HUDEP-2 (cell line): ENCODE measurements around the gene ITGAV.
"Not testable (repeated sequence)": the region's sequence is repeated elsewhere in the genome, so short reads cannot be mapped to it uniquely, and the experiment has no call there.

Experiments used
- DNase-seq, 76 experiments: peaks; one replicate each; lab custom pipeline; 2025; ENCODE audit not compliant: unreplicated experiment in 76 of 76; lab: John Stamatoyannopoulos, UW

ITGAV gene

DNA sequence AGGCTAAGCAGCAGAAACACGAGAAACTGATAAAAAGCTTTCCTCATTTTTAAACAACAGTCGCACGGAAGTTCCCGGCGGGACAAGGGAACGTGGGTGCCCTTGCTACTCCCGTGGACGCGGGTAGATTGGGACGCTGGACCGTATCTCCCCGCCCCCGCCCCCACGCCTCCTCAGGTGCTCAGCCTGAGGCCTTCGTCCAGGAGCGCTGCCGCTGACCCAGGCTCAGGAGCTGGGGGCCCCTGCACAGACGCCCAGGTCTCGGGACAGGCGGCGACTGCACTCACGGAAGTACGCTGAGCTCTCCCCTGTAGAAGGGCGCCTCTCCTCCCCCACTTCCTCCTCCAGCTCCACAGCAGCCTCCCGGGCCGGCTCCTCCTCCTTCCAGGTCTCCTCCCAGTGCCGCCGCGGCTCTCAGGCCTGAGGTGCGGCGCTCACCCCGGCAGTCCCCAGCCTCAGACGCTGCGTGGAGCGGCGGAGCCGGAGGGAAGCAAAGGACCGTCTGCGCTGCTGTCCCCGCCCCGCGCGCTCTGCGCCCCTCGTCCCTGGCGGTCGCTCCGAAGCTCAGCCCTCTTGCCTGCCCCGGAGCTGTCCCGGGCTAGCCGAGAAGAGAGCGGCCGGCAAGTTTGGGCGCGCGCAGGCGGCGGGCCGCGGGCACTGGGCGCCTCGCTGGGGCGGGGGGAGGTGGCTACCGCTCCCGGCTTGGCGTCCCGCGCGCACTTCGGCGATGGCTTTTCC, at the start of gene ITGAV:
Gene ITGAV, plus strand, starts transcription at position 445 of the 738 bp plus-strand sequence. Its CDS starts 283 bp downstream, at position 728.
- DNase-seq, result peak in 75 of 76 experiments; percentile 6 to 87 (median 73)

DNA sequence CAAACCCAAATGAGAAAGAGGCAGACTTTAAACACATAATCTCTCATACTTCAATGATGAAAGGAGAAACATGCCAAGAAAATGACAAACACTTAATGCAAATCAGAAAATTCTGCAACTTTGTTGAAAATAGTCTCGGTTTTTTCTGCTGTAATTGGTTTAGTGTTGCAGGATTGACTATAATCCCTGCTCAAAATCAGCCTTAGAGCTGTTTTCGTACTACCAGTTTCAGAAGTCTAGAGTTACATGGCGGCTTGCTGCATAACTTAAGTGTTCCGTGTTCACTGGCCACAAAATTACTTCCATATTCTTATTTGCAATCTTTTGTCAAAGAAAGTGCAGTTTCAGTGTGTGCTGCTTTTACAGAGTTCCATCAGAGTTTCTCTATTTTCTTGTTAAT, 48.9 kb upstream of the ITGAV start:
- no peak for DNase-seq

DNA sequence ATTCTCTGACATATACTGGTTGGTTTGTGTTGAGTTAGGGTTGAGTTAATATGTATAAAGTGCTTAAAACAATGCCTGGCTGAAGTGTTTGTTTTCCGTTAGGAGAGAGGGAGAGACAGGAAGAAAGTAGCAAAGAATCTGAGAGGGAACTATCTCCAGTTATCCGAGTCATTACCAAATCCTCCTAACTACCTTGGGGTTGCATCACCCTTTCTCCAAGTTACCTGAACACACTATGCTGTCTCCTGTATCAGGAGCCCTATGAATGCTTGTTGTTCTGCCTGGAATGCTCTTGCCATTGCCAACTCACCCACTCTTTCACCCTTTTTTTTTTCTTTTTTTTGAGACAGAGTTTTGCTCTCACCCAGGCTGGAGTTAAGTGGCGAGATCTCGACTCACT, 47.9 kb upstream of the ITGAV start:
- DNase-seq, result no peak

DNA sequence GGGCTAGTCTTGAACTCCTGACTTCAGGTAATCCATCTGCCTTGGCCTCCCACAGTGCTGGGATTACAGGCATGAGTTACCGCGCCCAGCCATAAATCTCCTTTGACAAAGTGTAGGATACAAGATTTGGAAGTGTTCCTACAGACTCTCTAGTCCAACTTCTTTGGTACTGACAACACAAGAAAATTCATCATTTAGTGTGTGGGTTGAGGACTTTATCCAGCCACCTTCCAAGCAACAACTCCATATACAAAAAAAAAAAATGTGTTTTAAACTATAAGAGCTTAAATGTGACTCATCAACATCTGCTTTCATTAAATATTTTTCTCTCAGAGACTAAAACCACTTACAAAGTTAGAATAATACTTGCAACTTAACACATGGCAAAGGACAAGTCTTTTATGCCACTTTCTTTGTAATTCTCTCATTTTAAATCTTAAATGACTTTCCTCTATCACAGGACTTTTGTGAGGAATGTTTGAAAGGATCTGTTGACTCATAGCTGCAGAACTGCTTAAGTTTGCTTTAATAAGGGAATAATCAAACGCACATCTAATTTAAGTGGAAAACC, 46.2 kb upstream of the ITGAV start:
- DNase-seq, result no peak

DNA sequence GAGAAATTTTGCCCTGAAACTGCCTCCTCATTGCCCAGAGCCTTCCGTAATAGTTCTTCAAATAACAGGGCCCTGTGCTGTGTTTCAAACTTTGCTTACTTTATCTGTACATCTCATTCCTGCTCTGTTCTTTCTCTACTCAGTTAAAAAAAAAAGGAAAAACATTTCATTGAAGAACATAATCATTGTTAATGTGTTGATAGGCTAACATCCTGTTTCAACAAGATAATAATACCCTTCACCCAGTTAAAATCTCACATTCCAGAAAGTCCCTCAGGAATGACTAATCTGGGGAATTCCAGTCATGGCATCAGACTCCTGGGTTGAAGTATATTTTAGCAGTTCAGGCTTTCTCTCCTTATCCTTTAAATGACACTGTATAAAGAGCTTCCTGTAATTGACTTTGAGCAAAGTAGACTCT, 45.6 kb upstream of the ITGAV start:
- no peak for DNase-seq

DNA sequence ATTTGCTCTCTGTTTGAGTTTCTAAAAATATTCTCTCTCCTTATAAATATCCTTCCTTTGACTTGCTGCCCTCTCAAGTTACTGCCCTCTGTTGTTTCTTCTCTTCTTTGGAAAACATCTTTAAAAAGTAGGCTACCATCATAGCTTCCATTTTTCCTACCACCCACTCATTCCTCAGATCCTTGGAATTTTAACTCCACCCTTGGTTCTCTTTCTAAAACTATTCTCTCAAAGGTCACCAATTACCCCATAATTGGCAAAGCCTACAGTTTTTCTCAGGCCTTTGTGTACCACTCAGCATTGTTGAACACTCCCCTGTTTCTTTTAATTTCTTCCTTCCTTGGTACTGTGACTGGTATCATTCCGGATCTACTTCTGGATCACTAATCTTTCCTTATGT, 43.0 kb upstream of the ITGAV start:
- no peak for DNase-seq

DNA sequence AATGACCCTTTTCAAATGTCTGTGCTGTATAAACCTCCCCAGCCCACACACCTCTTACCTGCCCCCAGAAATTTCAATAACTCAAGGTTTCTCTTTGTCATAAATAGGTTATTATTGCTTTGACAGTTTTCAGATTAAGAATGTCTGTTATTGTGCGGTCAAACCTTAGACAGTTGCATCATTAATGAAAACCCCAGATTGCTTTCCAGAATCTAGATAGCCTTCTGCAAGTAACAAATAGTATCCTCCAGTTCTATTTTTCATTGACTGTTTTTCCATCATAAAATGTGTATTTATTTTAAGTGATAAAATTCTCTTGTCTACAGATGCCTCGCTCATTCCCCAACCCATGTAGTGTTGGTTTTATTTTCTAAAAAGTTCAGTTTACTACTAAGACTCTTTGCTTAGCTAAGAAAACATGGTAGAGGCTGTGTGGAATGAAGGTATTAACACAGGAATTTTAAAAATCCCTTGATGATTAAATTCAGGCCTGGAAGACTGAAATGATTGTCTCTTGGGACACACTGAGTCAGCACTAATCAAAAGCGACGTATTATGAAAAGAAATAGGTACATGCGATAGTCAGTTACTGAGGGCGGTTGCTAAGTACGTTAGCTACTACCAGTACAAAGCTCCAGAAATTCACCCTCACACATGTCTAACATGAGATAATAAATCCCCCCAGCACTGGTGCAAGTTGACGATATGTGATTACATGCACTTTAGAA, 38.4 kb upstream of the ITGAV start:
- no peak for DNase-seq

DNA sequence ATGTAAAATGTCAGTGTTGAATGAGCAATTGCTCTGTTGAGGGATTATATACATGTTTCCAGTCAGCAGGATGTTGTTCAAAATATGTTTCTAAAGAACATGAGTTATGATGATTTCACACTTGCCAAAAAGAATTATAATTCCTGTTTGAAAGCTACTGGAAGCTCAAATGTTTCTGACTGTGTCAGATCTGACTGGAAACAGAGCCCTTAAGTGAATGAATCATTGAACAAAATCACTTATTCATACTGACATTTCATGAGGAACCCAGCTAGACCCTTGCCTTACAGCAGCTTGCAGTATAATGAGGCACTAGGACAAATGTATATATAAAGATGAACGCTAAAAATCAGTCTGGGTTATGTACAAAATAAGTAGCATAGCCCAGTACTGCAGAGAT, 35.4 kb upstream of the ITGAV start:
- DNase-seq, result no peak

DNA sequence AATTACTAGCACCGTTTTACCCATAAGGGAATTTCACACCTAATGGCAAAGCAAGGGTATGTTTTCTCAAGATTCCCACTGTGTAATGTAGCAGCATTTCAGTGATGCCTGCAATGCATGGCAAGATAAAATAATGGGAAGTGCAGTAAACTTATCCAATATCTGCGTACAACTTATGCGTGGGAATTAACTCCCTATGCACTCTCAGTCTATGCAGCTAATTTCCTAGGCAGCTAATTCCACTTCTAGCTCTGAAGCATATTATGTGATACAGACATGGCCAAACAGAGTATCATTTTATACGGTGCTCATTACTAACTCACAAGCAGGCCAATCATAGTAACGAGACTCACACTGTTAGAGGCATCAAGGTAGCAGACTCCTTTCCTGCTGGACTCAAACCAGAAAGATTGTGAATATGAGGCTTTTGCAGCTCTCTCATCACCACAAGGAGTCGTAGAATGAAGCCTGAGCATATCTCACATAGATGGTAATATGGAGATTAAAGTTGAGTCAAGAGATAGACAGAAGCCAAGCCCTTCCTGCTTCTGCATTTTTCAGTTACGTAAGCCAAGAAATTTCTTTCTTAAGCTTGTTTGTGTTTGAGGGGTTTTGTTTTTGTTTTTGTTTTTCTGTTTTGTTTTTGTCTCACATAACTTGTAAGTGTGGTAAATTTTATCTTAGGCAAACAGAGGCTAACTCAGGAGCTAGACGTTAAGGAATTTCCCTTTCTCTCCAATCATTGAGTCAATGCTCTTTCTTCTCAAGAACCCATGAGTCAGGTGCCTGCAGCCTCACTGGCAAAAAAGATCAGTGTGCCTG, 34.8 kb upstream of the ITGAV start:
- DNase-seq, result peak in 2 of 76 experiments; percentile 3

DNA sequence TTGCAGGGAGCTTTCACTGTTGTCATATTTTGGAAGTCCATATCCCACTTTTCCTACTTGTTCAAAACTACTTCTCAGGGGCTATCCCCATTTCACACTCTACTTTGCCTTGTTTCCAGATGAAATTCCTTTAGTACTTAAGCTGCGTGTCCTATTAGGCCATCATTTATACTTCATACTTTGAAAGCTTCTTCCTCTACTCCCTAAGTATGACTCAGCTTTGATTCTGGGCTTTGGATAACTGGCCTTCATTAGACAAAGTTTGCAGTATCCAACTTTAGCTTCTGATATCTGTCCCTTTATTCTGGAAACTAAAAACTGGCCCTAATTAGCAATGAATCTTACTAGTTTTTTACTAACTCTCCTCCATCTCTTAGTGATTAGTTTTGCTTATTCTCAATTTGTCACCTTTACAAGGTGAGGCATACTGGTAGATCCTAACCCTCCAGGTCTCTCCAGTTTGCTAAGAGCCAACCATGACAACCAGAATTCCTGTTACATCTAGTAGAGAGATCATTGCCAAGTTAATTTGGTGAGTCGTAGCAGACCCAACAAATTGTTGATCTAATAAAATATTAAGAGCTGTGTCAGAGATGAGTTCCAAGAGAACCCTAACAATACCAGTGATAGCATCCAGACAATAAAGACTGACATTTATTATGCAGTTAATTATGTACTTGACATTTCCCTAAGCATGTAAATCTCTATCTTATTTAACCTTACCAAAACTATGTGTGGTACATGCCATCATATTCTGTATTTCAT, 31.2 kb upstream of the ITGAV start:
- DNase-seq, result no peak

DNA sequence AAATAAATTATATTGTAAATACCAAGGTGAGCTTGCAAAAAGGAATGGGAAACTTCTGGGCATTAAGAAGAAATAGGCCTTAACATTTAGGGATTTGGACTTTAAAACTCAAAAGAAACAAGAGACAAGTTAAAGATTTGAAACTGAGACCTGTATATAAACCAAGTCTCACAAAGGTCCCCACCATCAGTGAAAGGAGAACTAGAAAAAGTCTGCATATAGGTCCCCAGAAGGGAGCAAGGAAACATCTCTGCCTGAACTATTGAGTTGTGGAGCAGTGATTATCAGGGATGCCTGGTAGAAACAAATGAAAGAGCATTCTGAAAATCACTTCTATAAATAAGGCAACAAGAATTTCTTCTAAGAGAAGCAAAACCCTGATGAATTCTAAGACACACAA, 30.5 kb upstream of the ITGAV start:
- DNase-seq, result no peak

DNA sequence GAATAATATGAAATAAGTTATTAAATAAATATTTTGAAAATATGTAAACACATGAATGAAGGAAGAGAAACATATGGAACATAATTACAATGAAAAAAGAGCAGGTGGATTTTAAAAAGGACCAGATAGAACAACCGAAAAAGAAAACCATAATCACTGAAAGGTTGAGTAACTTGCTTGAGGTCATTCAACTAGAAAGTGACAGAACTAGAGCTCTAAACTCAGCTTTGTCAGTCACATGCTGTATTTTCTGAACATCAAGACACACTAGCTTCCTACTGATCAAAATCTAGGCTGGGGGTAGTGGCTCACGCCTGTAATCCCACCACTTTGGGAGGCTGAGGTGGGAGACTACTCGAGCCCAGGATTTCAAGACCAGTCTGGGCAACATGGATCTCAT, 30.0 kb upstream of the ITGAV start:
- DNase-seq, result no peak

DNA sequence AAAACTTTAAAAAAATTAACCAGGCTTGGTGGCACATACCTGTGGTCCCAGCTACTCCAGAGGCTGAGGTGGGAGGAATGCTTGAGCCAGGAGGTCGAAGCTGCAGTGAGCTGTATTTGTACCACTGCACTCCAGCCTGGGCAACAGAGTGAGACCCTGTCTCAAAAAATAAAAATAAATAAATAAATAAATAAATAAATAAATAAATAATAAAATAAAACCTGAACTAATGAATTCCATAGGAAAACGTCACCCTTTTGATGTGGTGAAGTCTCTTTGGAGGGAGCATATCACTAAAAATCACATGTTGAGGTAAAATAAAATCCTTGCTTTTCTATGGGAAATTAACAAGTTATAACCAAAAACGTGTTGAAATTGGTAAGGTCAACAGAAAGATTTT, 29.6 kb upstream of the ITGAV start:
- no peak for DNase-seq

DNA sequence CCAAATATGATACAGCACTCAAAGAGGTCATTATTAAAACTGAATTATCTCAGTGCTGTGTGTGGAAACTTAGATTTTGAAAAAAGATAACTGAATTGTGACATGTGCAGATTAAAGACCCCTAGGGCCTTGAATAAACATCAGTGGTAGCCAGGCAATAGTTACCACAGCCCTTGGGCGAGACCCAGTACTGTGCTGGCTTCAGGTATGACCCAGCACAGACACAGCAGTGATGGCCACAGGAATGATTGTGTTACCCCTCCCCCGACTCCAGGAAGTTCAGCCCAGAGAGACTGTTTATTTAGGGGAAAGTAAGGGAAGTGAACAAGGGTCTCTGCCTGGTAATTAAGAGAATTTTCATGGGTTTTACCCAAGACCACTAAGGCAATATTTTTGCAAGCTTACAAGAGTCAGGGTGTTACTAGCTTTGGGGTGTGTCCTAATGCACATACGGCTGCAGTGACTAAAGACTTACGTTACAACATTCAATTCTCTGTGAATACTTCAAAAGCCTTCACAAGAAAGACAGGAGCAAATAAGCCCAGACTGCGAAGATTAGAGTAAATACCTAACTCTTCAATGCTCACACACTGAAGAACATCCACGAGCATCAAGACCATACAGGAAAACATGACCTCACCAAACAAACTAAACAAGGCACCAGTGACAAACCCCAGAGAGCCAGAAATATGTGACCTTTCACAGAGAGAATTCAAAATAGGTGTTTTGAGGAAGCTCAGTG, 28.2 kb upstream of the ITGAV start:
- no peak for DNase-seq

DNA sequence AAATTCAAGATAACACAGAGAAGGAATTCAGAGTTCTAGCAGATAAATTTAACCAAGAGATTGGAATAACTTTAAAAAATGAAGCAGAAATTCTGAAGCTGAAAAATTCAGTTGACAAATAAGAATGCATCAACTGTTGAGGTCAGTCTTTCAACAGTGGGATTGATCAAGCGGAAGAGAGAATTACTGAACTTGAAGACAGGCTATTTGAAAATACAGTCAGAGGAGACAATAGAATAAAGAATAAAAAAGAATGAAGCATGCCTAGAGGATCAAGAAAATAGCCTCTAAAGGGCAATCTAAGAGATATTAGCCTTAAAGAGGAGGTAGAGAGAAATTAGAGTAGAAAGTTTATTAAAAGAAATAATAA, 27.7 kb upstream of the ITGAV start:
- no peak for DNase-seq

DNA sequence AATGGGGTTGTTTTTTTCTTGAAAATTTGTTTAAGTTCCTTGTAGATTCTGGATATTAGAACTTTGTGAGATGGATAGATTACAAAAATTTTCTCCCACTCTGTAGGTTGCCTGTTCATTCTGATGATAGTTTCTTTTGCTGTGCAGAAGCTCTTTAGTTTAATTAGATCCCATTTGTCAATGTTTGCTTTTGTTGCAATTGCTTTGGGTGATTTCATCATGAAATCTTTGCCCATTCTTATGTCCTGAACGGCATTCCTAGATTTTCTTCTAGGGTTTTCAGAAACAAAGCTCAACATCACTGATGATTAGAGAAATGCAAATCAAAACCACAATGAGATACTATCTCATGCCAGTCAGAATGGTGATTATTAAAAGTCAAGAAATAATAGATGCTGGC, 21.3 kb upstream of the ITGAV start:
- DNase-seq, result not testable (repeated sequence)

DNA sequence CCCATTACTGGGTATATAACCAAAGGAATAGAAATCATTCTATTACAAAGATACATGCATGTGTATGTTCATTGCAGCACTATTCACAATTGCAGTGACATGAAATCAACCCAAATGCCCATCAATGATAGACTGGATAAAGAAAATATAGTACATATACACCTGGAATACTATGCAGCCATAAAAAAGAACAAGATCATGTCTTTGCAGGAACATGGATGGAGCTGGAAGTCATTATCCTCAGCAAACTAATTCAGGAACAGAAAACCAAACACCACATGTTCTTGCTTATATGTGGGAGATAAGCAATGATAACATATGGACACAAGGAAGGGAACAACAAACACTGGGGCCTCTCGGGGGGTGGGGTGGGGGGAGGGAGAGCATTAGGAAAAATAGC, 20.7 kb upstream of the ITGAV start:
- not testable (repeated sequence) for DNase-seq

DNA sequence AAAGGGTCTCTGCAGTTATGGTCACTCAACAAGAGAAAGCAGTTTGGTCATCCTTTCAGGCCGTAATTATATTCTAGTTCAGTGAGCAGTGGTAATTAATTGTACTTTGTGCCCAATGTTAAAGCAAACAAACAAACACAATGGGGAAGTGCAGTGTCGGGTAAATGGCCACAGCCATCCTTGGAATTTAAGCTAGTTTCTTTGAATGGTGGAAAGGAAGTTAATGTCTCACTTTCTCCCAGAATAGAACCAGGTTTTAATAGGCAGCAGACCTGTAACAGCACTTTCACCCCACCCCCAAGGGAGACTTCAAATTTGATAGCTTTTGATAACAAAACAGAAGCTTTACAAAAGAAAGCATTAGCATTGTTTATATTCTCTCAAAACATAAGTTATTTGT, 20.0 kb upstream of the ITGAV start:
- no peak for DNase-seq

DNA sequence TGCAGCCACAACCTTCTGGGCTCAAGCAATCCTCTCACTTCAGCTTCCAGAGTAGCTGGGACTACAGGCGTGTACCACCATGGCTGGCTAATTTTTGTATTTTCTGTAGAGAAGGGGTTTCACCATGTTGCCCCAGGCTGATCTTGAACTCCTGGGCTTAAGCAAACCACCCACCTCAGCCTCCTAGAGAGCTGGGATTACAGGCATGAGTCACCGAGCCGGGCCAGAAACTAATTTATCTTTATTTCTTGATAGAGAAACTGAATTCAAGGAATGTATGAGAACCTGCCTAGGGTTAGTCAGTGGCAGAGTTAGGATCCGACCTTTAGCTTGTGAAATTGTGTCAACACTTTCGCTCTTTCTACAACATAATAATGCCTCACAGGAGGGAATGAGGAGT, 19.3 kb upstream of the ITGAV start:
- no peak for DNase-seq

DNA sequence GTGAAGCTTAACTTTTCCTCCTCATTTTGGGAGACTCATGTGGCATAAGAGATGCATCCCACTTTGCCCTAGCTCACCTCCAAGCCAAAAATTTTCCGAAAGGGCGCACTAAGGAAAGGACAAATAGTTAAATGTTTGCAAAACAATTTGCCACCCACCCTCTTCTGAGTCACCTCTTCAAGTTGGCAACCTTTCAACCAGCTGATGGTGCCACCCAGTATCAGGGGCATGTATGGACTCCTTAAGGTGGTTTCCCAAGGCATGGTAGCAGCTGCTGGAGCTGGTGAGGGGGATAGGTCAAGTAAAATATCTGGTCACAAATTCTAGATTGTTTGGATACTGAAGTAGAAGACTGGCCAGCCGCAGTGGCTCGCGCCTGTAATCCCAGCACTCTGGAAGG, 17.2 kb upstream of the ITGAV start:
- DNase-seq, result no peak
